Neural cell (in vitro differentiated cells): Measurements from ENCODE around the gene STK10. TPM values are rescaled to one million over a fixed set of nuclear protein-coding genes. Genes with fewer than 3 reads are reported as not detected.

Source experiments
- H2AFZ ChIP-seq: fragments of 200-600, 300-800 bp; sonication (generic), shearing (Covaris generic); 2 replicates; pipeline ENCODE4 v1.6.0; 2014; ENCODE audit warnings: low read depth, mild to moderate bottlenecking, antibody characterized with exemption, low read length, moderate library complexity
- H3F3A ChIP-seq: fragments of 200-600 bp; shearing (Covaris generic); 2 replicates; pipeline ENCODE4 v1.6.1; 2016; ENCODE audit warnings: mild to moderate bottlenecking, moderate library complexity, mixed read lengths, antibody characterized with exemption, low read length; ENCODE audit not compliant: insufficient read depth, poor library complexity, severe bottlenecking
- H3K27ac ChIP-seq: fragments of 200-600, 300-800 bp; sonication (generic), shearing (Covaris generic); 2 replicates; pipeline ENCODE4 v1.5.1; 2014; ENCODE audit warnings: mild to moderate bottlenecking, low read length, moderate library complexity
- H3K27me3 ChIP-seq: fragments of 300-800, 200-600 bp; sonication (generic), shearing (Covaris generic); 2 replicates; pipeline ENCODE4 v1.6.0; 2014; ENCODE audit warnings: mild to moderate bottlenecking, low read depth, low read length, moderate library complexity; ENCODE audit not compliant: insufficient read depth
- H3K36me3 ChIP-seq: fragments of 300-800, 200-600 bp; sonication (generic), shearing (Covaris generic); 2 replicates; pipeline ENCODE4 v1.5.1; 2014; ENCODE audit warnings: mild to moderate bottlenecking, antibody characterized with exemption, low read length, moderate library complexity; ENCODE audit not compliant: insufficient read depth
- H3K4me2 ChIP-seq: fragments of 300-800, 200-600 bp; sonication (generic), shearing (Covaris generic); 2 replicates; pipeline ENCODE4 v1.6.0; 2014; ENCODE audit warnings: mild to moderate bottlenecking, low read length
- H3K4me3 ChIP-seq: fragments of 300-800, 200-600 bp; sonication (generic), shearing (Covaris generic); 2 replicates; pipeline ENCODE4 v1.5.1; 2014; ENCODE audit warnings: mild to moderate bottlenecking, low read length, moderate library complexity
- H3K79me2 ChIP-seq: fragments of 200-600 bp; shearing (Covaris generic); replicated peaks from 2 replicates; pipeline ENCODE4 v1.6.0; 2014; ENCODE audit warnings: mild to moderate bottlenecking, low read length, moderate library complexity; ENCODE audit not compliant: insufficient read depth
- H3K9ac ChIP-seq: fragments of 300-800, 200-600 bp; sonication (generic), shearing (Covaris generic); 2 replicates; pipeline ENCODE4 v1.6.1; 2016; ENCODE audit warnings: mild to moderate bottlenecking, low read length, mixed read lengths
- H3K9me2 ChIP-seq: fragments of 200-600 bp; shearing (Covaris generic); 2 replicates; pipeline ENCODE4 v1.6.1; 2016; ENCODE audit warnings: mild to moderate bottlenecking, low read length, mixed read lengths; ENCODE audit not compliant: insufficient read depth
- H3K9me3 ChIP-seq: fragments of 200-600, 300-800 bp; sonication (generic), shearing (Covaris generic); 2 replicates; pipeline ENCODE4 v1.6.1; 2016; ENCODE audit warnings: mild to moderate bottlenecking, mixed run types, low read length, moderate library complexity, mixed read lengths
- H4K20me1 ChIP-seq: fragments of 200-600 bp; shearing (Covaris generic); 2 replicates; pipeline ENCODE4 v1.6.1; 2016; ENCODE audit warnings: mild to moderate bottlenecking, mixed run types; ENCODE audit not compliant: insufficient read depth
- EP300 ChIP-seq: fragments of 450-650 bp; conservative IDR thresholded peaks from 2 replicates; pipeline ENCODE4 v1.6.1; 2014; ENCODE audit warnings: antibody characterized with exemption, mild to moderate bottlenecking, moderate library complexity; ENCODE audit not compliant: poor library complexity, severe bottlenecking
- EZH2 ChIP-seq: fragments of 200-600, 300-800 bp; shearing (Covaris generic), sonication (generic); IDR thresholded peaks from 2 replicates; pipeline ENCODE4 v1.6.1; 2014; ENCODE audit warnings: antibody characterized with exemption, low read length, borderline replicate concordance, mild to moderate bottlenecking; ENCODE audit not compliant: insufficient read depth, poor library complexity, severe bottlenecking
- MXI1 ChIP-seq: fragments of 450-650 bp; conservative IDR thresholded peaks from 2 replicates; pipeline ENCODE4 v1.6.1; 2014; ENCODE audit warnings: antibody characterized with exemption, mild to moderate bottlenecking; ENCODE audit not compliant: poor library complexity, severe bottlenecking
- POLR2AphosphoS5 ChIP-seq: IDR thresholded peaks from 2 replicates; pipeline ENCODE4 v1.6.1; 2012
- RAD21 ChIP-seq: fragments of 450-650 bp; conservative IDR thresholded peaks from 2 replicates; pipeline ENCODE4 v1.6.1; 2014; ENCODE audit warnings: antibody characterized with exemption, mild to moderate bottlenecking, moderate library complexity
- SMC3 ChIP-seq: fragments of 450-650 bp; conservative IDR thresholded peaks from 2 replicates; pipeline ENCODE4 v1.6.1; 2014; ENCODE audit warnings: antibody characterized with exemption, mild to moderate bottlenecking, moderate library complexity; ENCODE audit not compliant: poor library complexity
- TAF1 ChIP-seq: IDR thresholded peaks from 2 replicates; pipeline ENCODE4 v1.6.1; 2012; ENCODE audit warnings: low read depth
- polyA plus RNA-seq: library from polyadenylated mRNA; depleted of rRNA; stranded (reverse); fragments of >200 nt; gene quantifications from 2 replicates; pipeline ENCODE4 v1.2.3, GENCODE V29; 2014
- TF ChIP-seq, protein P1 (sequence below): fragments of 450-650 bp; IDR thresholded peaks from 2 replicates; pipeline ENCODE4 v1.5.1; 2014; ENCODE audit warnings: antibody characterized with exemption, mild to moderate bottlenecking, moderate library complexity; ENCODE audit not compliant: poor library complexity, severe bottlenecking
- TF ChIP-seq, protein P2 (sequence below): IDR thresholded peaks from 2 replicates; pipeline ENCODE4 v1.6.1; 2012; ENCODE audit warnings: borderline replicate concordance

The STK10 gene
- polyA plus RNA-seq, 1 donor from 2014 or later = 8.2 TPM

DNA sequence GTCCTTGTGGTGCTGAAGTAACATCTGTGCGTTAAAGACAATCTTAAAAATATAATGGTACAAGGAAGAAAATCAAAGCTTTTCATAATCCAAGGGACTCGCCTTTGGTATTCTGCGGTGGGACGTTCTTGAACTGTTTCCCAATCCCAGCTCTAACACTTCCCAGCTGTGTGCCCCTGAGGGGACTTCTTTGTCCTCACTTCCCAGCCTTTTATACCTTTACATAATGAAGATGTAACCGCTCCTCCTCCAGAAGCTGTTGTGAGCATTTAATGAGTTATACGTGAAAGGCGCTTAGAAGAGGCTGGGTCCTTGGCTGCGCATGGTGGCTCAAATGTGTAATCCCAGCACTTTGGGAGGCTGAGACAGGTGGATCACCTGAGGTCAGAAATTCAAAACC is 16.9 kb downstream of the STK10 start:
- Histone ChIP-seq H3K9me3 (no peaks in the 10 kb centered on the region), H3K9me2 (no peaks in the 10 kb centered on the region), H4K20me1 (no peaks in the 10 kb centered on the region), H3K36me3 (no peaks in the 10 kb centered on the region), H2AFZ (no peak overlapping the region), H3K27me3 (no peaks in the 10 kb centered on the region), H3K27ac (no peak overlapping the region), H3K9ac (no peak overlapping the region), H3K4me3 (no peak overlapping the region), H3K79me2 (no peaks in the 10 kb centered on the region), H3K4me2 (no peak overlapping the region), H3F3A (no peaks in the 10 kb centered on the region)
- TF ChIP-seq MXI1 = no peak
- no peak for TF ChIP-seq EZH2
- no peak for TF ChIP-seq EP300
- no peak for TF ChIP-seq RAD21
- TF ChIP-seq POLR2AphosphoS5 = no peak
- TF ChIP-seq, protein P1, sequence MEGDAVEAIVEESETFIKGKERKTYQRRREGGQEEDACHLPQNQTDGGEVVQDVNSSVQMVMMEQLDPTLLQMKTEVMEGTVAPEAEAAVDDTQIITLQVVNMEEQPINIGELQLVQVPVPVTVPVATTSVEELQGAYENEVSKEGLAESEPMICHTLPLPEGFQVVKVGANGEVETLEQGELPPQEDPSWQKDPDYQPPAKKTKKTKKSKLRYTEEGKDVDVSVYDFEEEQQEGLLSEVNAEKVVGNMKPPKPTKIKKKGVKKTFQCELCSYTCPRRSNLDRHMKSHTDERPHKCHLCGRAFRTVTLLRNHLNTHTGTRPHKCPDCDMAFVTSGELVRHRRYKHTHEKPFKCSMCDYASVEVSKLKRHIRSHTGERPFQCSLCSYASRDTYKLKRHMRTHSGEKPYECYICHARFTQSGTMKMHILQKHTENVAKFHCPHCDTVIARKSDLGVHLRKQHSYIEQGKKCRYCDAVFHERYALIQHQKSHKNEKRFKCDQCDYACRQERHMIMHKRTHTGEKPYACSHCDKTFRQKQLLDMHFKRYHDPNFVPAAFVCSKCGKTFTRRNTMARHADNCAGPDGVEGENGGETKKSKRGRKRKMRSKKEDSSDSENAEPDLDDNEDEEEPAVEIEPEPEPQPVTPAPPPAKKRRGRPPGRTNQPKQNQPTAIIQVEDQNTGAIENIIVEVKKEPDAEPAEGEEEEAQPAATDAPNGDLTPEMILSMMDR = no peak
- TF ChIP-seq, protein P2, sequence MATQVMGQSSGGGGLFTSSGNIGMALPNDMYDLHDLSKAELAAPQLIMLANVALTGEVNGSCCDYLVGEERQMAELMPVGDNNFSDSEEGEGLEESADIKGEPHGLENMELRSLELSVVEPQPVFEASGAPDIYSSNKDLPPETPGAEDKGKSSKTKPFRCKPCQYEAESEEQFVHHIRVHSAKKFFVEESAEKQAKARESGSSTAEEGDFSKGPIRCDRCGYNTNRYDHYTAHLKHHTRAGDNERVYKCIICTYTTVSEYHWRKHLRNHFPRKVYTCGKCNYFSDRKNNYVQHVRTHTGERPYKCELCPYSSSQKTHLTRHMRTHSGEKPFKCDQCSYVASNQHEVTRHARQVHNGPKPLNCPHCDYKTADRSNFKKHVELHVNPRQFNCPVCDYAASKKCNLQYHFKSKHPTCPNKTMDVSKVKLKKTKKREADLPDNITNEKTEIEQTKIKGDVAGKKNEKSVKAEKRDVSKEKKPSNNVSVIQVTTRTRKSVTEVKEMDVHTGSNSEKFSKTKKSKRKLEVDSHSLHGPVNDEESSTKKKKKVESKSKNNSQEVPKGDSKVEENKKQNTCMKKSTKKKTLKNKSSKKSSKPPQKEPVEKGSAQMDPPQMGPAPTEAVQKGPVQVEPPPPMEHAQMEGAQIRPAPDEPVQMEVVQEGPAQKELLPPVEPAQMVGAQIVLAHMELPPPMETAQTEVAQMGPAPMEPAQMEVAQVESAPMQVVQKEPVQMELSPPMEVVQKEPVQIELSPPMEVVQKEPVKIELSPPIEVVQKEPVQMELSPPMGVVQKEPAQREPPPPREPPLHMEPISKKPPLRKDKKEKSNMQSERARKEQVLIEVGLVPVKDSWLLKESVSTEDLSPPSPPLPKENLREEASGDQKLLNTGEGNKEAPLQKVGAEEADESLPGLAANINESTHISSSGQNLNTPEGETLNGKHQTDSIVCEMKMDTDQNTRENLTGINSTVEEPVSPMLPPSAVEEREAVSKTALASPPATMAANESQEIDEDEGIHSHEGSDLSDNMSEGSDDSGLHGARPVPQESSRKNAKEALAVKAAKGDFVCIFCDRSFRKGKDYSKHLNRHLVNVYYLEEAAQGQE = no peak
- TF ChIP-seq TAF1 = no peak
- no peak for TF ChIP-seq SMC3

DNA sequence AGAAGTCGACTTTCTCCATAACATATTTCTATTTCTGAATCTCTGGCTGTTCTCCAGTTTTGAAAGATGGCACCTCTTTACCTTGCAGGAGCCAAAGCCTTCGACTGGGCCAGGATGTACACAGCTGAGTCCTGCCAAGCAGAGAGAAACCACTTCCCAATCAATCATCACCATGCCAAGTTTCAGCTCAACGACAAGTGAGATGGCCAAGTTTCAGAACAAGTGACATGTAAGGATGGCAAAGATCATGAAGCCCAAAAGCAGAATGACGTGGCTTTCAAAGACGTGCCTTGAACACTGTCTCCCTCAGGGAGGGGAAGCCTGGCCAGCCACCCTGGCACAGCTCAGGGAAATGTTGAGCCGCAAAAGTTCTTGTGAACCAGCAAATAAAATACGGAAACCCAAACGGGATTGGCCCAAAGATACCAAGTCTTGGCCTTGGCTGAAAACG is 17.7 kb downstream of the STK10 start:
- no peaks in the 10 kb centered on the region for H3F3A ChIP-seq
- H3K4me3 ChIP-seq = no peak overlapping the region
- H3K79me2 ChIP-seq = no peaks in the 10 kb centered on the region
- no peaks in the 10 kb centered on the region for H3K36me3 ChIP-seq
- H3K4me2 ChIP-seq = no peak overlapping the region
- H4K20me1 ChIP-seq = no peaks in the 10 kb centered on the region
- no peaks in the 10 kb centered on the region for H3K9me2 ChIP-seq
- no peaks in the 10 kb centered on the region for H3K27me3 ChIP-seq
- TF ChIP-seq POLR2AphosphoS5 (no peak), RAD21 (no peak), MXI1 (no peak), SMC3 (no peak), EP300 (no peak), TAF1 (no peak)
- TF ChIP-seq, protein P1 = no peak
- TF ChIP-seq, protein P2 = no peak
- H3K27ac ChIP-seq = no peak overlapping the region
- H2AFZ ChIP-seq = no peak overlapping the region
- no peak overlapping the region for H3K9ac ChIP-seq
- no peaks in the 10 kb centered on the region for H3K9me3 ChIP-seq
